OCI-LY7 (cell line): Measurements from ENCODE around the gene LAMA3.

Experiments
- CTCF ChIP-seq: fragments of 200-600 bp; sonication (generic); conservative IDR thresholded peaks from 2 replicates; pipeline ENCODE4 v1.5.1; 2014; ENCODE audit warnings: mild to moderate bottlenecking, antibody characterized with exemption, low read length, moderate library complexity, mixed read lengths
- EZH2phosphoT487 ChIP-seq: fragments of 200-600 bp; sonication (generic); IDR thresholded peaks from 2 replicates; pipeline ENCODE4 v1.6.1; 2018; ENCODE audit warnings: low read depth, borderline replicate concordance, mild to moderate bottlenecking, mixed run types, antibody characterized with exemption, low read length, moderate library complexity, mixed read lengths

- TF ChIP-seq CTCF (no peak), EZH2phosphoT487 (no peak)
These were observed 182.2 kb downstream of the LAMA3 start for GRCh38 chr18:23871410-23871809.
